M059J (cell line): ENCODE data around the gene USP34. TPM values are rescaled to one million over a fixed set of nuclear protein-coding genes. Genes with fewer than 3 reads are reported as not detected.

Experiments
- DNase-seq: peaks from one replicate; pipeline ENCODE4 v3.0.0-alpha.2; 2012; ENCODE audit warnings: low read depth
- total RNA-seq: library from RNA; depleted of rRNA; stranded (reverse); fragments of >200 nt; shearing (Covaris generic); gene quantifications from 2 replicates; pipeline ENCODE4 v1.2.3, GENCODE V29; 2014

USP34 gene
- total RNA-seq, 1 experiment from 2014 or later: 60.7 TPM

DNA sequence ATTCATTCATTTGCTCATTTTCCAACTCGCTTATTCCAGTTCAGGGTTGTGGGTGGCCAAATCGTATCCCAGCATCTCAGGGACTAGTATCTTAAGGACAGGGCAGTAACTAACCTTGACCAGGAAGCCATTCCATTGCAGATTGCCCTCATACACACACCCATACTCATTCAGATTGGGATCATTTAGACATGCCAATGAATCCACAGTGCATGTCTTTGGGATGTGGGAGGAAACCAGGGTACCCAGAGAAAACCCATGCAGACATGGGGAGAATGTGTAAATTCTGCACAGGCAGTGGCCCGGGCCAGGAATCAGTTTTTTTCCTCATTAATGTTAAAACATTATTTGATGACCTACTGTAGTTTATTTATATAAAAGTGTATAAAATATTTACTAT, 150.7 kb downstream of the USP34 start:
- DNase-seq: no peak

DNA sequence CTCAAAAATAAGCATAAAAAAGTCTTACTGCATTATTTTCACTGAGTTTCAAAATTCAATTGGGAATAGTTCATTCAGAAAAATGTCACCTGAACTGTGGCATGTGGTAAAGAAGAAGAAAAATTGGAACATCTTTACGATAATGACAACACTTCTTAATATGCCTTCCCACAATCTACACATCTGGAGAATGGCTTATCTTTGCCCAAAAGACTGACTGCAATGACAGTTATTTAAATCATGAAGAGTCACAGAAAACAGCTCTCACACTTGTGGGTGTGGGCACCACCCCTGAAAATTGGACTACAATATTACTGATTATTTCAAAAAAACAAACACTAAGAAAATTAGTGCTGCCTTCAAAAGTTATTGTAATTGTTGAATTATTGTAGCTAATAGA, 152.3 kb downstream of the USP34 start:
- DNase-seq: no peak

GRCh38 chr2:61295981-61296380, 174.9 kb downstream of the USP34 start:
- DNase-seq: no peak

- peak; percentile 4 for DNase-seq
These were observed 178.9 kb downstream of the USP34 start for GRCh38 chr2:61291851-61292575.

DNA sequence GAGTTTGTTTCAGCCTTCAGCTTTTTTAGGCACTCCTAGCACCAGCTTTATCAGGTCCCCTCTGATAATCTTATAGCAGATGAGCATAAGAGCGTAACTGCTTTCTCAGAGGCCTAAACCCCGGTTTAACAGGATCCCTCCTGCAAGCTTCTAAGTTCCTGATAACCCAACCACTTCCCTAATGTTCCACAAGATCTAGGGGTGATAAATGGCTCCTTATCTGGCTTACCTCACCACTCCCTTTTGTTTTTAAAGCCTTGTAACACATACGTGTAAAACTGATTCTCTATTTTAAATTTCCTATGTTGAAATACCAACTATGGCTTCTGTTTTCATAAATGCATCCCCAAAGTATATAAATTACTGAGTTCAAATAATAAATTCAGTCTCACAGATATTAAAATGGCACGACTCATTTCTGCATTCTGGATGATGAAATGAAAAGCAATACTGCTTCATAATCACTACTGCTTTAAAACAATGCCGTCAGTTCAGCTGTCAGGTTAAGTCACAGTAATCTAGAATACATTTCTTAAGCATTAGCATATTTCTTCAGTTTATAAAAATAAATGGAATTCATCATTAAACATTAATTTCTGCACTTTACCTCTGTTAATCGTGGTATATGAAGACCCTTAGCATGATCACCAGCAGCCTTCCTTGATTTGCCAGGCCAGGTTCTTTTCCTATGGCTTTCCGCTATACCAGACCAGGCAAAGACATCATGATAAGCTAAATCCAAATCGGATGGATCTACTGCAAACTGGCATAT, 182.6 kb downstream of the USP34 start:
- DNase-seq: no peak

DNA sequence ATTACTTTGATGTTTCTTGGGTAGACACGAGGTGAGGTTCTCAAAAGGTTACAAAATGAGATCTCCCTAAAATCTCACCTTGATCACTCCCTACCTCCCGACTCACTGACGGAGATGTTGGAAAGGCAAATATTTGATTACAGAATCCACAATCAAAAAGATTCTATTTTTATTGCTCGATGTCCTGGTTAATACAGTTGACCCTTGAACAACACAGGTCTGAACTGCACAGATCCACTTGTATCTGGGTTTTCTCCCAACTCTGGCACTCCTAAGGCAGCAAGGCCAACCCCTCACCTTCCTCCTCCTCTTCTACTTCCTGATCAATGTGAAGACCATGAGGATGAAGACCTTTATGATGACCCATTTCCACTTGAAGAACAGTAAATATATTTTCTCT, 183.6 kb downstream of the USP34 start:
- DNase-seq: no peak

- no peak for DNase-seq
These were observed 187.3 kb downstream of the USP34 start for GRCh38 chr2:61283443-61284160.

DNA sequence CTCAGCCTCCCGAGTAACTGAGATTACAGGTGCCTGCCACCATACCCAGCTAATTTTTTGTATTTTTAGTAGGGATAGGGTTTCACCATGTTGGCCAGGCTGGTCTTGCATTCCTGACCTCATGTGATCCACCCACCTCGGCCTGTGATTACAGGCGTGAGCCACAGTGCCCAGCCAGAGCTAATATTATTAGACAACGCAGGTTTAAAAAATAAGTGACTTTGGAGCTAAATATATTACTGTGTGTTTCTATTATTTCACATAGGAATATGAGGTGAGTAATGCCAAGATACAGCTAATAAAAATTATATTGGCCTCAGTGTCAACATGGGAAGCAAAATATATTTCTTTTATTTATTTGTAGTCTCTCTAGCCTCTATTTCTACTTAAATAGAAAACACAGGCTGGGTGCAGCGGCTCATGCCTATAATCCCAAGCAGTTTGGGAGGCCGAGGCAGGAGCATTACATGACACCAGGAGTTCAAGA, 188.7 kb downstream of the USP34 start:
- no peak for DNase-seq

GRCh38 chr2:61281321-61281720, 189.6 kb downstream of the USP34 start:
- no peak for DNase-seq

DNA sequence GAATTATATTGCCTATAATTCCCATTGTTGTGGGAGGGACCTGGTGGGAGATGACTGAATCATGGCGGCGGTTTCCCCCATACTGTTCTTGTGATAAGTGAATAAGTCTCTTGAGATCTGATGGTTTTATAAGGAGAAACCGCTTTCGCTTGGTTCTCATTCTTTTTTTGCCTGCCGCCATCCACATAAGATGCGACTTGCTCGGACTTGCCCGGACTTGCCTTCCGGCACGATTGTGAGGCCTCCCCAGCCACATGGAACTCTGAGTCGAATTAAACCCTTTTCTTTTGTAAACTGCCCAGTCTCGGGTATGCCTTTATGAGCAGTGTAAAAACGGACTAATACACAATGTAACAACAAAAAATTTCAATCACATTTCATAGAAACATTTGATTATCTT, 193.1 kb downstream of the USP34 start:
- DNase-seq: no peak

DNA sequence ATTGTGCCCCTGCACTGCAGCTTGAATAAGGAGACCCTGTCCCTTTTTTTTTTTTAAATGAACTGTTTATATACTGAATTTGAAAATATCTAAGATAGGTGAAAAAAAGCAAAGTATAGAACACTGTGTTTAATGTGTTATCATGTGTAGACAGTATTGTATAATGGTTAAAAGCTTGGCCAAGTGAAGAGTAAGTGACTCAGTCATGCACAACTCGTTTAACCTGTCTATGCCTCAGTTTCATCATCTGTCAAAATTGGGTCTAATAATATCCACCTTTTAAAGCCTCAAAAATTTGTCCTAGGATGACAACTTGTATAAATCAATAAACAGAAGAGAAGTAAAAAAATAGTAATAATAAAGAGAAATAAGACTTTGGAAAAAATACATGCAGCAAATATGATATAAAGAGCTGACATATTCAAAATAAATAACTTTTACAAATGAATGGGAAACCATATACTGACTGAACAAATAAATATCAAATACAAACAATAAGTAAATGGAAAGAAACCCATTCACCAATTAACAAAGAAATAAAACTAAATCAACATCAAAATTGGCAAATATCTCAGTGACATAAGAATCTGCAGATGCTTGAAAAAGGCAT, 195.2 kb downstream of the USP34 start:
- DNase-seq: no peak

DNA sequence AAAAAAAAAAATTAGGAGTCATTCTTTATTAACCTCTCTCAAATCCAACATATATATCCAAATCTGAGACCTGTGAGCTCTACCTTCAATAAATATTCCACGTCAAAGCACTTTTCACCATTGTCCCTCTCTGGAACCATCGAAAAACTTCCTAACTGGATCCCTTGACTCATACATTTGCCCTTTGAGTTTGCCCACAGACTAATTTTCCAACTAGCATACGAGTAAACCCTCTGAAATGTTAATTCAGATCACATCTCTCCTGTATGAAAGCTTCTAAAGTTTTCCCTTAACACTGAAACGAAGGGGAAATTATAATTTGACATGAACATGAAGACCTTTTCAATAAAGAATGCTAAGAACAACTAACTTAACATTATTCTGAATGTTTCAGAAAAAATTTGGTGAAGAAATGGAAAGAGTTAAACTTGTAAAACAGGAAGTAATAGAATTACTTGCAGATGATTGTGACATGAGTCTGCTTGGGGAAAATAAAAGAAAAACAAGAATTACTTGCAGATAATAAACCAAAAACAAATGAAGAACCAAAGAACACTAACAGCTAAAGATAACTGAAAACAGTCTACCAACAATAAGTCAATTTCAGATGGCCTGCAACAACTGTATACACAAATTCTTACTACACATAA, 198.3 kb downstream of the USP34 start:
- peak; percentile 30 for DNase-seq

- no peak for DNase-seq
These were observed 202.6 kb downstream of the USP34 start for GRCh38 chr2:61268249-61268648.

DNA sequence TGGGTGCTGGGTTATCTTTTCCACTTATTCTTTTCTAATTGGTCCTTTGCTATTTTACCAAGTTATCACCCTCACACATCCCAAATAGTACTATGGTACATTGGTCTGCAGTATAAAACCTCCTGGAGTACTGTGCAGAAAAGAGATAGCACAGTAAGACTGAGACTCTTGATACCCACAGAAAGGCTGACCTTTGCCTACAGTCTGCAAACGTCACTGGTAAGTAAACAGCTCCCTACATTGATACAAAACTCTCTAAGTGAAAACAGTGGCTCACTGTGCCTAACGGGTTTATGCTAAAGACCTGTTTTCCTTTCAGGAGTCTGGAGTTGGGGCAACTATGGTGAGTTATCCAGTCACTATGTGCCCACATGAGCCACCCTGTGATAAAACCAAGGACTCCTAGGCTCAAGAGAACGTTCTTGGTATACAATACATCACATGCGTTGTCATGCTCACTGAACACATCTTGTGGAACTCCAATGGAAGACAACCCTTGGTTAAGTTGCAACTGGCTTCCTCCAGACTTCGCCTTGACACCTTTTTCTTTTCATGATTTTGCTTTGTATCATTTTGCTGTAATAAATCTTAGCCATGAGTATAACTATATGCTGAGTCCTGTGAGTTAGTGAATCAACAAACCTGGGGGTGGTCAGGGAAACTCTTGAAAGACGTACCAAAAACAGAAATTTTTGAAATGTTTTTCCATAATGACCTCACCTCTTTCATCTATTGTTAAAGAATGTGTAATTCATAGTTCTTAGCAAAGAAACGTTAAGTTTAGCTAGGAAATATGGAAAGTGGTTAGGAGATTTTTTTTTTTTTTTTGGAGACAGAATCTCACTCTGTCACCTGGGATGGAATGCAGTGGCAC, 204.0 kb downstream of the USP34 start:
- no peak for DNase-seq

DNA sequence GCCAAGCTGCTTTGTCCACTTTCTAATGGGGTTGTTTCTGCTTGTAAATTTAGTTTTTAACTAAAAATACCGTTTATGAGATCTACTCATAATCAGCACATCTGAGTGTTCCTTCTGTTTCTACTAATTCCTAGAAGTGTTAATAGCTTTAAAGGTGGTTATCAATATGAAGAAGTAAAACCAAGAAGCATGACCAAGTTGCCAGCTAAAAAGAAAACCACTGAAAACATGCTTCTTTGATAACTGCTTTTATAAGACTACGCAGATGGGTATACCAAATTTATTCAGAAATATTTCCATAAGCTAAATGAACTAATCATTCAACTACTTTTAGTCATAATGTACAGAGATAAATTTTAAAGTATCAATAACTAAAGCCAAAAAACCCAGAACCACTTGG, 207.1 kb downstream of the USP34 start:
- DNase-seq: no peak

DNA sequence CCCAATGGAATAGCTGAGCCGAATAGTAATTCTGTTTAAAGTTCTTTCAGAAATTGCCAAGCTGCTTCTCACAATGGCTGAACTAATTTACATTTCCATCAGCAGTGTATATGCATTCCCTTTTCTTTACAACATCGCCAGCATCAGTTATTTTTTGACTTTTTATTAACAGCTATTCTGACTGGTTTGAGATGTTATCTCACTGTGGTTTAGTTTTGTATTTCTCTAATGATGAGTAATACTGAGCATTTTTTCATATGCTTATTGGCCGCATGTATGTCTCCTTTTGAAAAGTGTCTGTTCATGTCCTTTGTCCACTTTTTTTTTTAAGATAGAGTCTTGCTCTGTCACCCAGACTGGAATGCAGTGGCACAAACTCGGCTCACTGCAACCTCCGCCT, 208.2 kb downstream of the USP34 start:
- peak; percentile 68 for DNase-seq

DNA sequence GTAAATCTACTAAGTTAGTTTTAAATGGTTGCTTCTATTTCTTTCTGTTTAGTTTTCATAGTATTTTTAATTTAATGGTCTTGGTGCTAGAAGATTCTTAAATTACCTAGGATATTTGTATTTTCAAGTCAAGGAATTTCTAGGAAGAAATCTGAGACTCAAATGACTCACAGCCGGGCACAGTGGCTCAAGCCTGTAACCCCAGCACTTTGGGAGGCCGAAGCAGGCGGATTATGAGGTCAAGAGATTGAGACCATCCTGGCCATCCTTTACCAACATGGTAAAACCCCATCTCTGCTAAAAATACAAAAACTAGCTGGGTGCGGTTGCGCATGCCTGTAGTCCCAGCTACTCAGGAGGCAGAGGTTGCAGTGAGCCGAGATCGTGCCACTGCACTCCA, 213.4 kb downstream of the USP34 start:
- DNase-seq: peak; percentile 34

DNA sequence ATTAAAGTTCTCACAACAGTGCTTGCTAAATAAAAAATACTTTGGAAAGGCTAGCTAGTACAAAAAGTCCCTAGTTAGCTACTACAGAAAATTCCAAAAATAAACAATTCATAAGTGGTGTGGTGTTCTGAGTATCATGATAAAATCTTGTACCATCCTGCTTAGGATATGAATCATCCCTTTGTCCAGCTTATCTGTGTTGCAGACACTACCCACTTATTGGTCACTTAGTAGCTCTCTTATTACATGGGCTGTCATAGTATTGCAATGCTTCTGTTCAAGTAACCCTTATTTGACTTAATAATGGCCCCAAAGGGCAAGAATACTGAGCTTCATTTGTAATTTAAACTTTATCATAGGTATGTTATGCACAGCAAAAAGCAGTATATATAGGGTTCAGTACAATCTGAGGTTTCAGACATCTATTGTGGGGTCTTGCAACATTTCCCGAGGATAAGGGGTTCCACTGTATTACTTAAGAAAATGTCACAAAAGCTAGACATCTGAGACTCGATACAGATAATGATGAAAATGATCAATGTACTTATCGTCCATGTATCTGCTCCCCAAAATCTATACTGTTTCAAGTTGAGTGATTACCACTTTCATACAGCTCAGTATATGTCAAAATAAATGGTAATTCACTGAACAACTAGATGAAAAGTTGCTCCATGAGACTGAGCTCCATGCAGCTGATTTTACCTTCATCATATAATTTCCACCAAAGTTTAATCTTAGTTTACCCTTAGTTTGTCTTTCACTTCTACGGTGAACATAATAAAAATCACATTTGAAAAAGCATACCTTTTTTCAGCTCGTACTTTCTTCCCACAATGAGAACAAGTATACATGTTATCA, 215.1 kb downstream of the USP34 start:
- peak; percentile 85 for DNase-seq

- no peak for DNase-seq
These were observed 216.4 kb downstream of the USP34 start for GRCh38 chr2:61254536-61254935.

GRCh38 chr2:61253136-61253535, 217.8 kb downstream of the USP34 start:
- DNase-seq: peak; percentile 14
